ENCODE data around the gene PTN.

PTN gene, protein sequence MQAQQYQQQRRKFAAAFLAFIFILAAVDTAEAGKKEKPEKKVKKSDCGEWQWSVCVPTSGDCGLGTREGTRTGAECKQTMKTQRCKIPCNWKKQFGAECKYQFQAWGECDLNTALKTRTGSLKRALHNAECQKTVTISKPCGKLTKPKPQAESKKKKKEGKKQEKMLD

DNA sequence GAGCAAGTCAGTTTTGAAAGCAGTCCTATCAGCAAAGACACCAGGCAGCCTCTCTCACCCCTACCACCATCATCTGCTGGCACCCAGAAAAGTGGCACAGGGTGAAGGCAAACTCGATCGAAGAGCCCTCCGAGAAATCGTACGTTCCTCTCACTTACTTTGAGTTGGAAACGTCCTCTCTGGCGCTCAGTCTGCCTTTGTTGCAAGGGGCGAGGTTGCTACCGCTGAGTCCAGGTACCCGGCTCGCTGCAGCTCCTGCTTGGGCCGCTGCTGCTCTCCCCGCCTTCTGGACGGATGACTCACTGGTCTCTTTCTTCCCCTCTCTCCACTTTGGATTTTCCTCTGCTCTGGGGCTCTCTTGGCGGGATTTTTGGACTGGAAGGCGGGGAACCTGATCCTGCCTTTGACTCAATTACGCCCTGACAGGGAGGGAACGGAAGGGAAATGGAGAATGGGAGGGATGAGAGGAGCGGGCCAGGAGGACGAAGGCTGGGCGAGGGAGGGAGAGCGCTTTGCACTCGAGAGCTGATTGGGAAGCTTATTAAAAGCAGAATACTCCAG is at the start of gene PTN:
TSS of gene PTN (minus strand) at position 453 of the 561 bp plus-strand sequence. CDS start 88,760 bp downstream, outside the sequence.
- no peak for FAIRE-seq

DNA sequence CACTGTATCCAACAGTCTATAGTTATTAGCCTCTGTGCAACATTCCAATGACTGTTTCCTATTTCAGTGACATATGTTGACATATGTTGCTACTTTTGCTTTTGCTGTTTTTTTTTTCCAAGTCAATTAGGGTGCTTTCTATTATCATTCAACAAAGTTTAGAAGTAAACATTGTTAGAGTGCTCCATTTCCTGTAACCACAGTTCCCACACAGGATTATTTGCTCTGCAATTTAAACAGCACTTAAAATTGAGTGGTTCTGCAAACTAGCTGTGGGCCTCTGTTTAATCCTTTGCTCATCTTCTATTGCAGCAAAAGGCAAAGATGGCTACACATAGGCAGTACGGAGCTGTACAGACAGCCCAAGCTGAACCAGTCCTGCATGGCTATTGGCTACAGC is 46.5 kb upstream of the PTN start:
- no peak for FAIRE-seq

DNA sequence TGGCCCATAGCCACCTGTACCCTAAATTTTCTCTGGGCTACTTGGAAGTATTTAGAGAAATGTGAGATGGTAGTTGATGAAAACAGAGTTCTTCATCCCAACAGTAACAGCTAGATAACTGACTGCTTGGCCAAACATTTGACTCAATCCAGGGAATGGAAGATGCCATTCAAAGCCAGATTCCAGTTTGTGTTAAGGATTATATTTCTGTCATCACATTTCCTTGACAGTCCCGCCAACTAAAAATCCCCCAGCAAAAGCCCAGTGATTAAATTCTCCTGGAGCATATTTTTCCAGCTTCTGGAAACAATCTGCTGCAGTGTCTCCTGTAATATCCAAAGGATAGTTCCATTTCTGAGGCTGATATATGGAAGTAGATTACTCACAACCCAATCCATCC is 45.4 kb upstream of the PTN start:
- no peak for FAIRE-seq

DNA sequence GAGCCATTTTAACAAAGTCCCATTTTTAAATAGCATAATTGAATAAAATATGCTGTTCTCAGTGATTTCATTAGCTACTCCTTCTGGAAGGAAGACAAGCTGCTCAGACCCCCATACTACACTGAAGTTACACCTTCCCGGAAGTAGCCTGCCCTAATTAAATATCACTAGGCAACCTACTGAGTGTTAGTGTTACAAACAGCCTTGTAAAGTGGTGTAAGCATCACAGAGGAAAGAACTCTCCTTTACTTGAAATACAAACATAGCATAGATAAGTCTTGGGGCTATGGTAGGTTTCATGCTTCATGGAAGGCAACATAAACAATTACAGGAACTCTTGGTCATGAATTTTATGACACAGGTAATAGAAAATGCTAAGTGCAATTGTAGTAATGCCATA is 43.4 kb upstream of the PTN start:
- no peak for FAIRE-seq

DNA sequence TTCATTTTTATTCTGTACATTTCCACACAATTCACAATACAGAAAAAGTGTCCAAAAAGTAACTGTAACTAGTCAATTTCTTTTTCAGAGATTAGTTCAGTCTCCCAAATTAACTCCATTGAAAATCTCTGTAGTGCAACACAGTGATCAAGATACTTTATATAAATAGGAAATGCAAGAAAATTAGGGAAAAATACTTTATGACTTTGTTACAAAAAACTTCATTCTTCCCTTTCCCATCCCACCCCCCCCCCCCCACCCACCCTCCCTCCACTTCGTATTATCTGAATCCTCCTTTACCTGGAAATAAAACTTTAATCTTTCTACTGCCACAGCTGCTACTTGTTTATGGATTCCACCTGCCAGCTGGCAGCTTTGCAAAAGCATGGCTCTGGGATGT is 37.5 kb upstream of the PTN start:
- FAIRE-seq, result no peak

DNA sequence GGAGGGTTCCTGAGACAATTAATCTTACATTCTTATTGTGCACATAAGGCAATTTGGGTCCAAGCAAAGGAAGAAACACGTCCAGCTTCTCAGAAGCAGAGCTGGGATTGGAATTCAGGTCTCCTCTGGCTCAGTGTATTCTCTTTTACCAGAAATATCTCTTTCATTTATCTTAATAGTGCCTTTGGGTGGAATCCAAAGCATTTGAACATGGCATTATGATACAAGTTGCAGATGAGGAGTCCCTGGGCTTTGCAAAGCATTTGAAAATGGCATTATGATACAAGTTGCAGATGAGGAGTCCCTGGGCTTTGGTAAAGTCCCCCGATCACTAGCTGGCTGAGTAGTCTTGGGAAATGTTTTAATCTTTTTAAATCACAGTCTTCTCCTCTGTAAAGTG is 30.0 kb upstream of the PTN start:
- FAIRE-seq, result no peak

DNA sequence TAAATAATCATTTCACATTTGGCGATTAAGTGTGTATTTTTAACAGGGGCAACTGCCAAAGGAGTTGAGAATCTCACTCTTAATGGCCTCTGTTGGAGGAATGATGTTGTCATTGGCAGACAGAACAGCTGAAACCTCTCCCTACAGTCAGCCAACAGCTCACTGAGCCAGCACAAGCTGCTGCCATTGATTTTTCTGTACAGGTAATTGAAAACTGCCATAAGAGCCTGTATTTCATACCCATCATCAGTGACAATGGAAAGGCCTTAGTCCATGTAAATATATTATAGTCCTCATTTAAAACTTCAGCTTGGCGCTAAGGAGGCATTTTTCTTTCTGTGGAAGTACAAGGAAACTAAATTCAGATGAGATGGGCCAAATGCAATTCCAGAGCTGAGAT is 28.1 kb upstream of the PTN start:
- no peak for FAIRE-seq

DNA sequence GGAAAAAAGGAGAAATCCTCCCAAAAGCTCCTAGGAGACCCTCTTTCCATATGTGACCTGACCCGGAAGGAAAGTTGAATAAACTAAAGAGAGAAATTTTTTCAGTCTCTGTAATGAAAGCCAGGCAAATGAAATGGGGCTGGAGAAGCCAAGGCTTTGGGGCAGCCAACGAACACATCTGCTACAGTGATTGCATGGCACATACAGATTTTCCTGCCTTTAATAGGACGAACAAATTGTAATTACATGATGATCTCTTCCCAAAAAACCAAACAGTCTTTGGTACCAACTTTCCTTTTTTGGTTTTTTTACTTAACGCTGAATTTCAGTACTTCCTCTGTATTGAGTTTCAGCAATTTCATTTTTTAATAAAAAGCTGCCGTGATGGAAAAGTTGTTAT is 23.5 kb upstream of the PTN start:
- FAIRE-seq, result no peak

DNA sequence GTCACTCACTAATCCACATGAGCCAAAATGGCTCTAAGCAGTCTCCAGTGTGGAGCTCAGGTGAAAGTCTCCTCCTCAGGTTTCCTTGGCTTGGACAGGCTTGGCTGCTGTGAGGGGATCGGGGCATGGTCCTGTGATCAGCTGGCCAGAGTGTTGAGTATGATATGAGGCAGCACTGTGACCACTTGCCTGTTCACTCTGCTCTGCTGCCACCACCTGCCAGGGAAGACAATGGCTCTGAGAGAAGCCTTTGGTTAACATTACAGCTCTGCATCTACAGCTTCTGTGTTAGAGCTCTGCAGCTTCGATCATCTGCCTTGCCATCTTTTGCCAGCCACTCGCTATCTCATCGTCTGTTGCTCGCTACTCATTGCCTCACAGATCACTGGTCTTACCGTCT is 20.1 kb upstream of the PTN start:
- no peak for FAIRE-seq

DNA sequence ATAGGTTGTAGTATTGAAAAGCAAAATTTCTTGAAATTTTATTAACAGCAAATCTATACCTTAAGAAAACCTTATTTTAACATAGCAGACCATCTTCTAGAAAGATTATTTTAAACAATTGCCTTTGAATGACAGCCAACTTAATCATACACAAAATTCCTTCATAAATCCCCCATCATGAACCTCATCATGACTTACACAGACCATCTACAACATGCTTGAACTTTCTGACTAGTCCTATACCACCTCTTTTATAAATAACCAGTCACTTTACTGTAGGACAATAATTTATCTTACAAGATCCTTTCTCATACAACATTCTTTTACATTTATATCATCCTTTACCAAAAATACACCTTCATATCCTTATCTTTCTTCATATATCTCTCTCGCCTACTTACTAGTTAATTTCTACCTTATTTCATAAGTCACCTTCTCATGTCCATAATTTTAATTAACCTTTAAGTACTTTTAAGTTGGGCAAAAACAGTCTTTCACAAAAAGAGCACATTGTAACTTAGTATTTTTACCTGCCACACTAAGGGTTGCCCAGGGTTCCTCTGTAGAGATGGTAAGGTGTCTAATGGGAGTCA is 16.6 kb upstream of the PTN start:
- FAIRE-seq, result no peak

DNA sequence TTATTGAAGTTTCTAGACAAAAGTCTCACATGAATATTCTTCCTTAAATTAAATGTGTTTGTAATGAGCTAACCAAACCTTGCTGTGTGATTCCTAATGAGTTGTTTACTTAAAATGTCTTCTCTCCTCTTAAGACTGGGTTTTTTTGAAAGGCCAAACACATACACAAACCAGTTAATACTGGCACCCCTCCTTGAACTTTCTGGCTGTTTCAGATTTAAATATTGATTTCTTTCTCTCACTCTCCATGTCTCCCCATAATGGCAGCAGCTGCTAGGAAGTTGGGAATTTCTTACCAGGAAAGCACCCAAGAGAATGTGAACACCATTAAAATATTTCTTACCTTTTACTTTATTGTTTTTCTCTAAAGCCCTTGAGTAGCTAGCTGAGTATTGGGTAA is 11.4 kb upstream of the PTN start:
- no peak for FAIRE-seq

DNA sequence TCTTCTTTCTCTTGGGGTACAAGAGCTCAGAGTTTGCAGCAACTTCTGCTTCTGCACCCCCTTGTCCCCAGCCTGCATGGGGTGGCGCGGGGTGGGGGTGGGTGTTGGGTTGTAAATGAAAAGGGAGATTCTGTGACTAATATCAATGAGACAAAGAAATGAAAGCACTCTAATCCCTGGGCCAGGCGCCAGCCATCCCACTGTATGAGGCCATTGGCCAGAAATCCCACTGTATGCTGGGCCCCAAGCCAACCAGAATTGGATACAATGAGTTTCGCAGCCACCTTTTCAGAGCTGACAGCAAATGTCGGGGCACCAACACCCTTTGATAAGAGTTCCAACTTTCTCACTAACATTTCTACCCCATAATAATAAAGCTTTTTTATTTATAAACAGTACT is 10.9 kb upstream of the PTN start:
- FAIRE-seq, result no peak

DNA sequence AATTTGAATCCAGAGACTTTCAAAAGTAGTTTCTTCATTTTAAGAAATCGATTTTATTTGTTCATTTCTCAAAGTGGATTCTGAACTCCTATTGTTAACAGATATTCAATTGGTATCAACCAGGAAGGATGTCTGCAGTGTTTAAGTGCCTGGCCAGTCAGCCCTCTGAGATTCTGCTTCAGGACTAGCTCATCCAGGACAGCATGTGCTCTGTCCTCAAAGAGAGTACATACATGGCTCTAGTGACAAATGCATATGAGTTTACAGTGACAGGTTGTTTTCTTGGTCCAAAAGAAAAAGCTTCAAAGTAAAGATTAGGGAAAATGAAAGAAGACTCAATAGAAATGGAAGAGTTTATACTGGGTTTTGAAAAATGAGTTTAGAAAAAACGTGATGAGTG is 8.4 kb upstream of the PTN start:
- no peak for FAIRE-seq

DNA sequence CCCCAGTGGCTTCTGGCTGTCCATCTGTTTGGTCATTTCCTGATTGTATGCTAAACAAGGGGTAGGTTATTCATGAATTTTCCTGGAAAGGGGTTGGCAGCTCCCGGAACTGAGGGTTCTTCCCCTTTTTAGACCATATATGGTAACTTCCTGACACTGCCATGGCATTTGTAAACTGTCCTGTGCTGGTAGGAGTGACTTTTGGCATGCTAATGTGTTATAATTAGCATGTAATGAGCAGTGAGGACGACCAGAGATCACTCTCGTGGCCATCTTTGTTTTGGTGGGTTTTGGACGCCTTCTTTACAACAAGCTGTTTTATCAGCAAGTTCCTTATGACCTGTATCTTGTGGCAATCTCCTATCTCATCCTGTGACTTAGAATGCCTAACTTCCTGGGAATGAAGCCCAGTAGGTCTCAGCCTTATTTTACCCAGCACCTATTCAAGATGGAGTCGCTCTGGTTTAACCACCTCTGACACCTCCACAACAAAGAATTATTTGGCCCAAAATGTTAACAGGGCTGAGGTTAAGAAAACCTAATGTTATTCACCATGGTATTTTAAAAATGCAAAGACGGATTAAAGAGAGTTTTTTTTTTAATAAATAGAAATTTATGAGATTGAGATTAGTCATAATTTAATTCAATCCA is 2.4 kb upstream of the PTN start:
- FAIRE-seq, result no peak

DNA sequence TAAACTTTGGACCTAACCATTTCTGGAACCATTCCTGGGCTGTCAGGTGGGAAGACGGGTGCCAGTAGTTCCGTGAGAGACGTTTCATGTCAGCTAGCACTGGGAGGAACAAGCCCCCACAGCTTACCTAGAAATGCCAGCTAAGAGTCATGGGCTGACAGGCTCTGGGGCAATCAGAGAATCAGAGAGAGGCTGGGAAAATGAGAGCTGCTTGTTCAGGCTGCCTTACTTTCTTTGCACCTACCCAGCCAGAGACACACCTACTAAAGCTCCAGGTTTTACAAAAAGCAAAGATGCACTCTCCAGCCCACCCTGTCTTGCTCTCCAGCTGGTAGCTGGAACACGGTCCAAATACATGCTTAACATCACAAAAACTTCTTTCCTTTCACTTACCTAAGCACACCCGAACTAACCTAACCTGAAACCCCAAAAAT is 688 bp downstream of the PTN start:
- no peak for FAIRE-seq

DNA sequence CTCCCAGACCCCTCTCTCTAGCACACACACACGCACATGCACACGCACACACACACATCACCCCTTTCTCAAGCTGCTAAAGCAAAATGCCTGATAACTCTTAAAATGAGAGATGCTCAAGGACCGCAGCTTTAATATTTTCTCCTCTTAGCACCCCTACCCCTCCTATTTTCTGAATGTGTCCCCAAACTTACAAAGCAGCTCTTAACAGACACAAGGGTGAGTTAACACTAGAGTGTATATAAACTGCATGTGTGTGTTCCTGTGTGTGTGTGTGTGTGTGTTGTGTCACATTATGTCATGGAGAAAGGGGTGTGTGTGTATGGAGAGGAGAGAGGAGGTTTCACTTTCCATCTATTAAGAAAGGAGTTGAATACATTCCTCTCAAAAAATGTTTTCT is 1.3 kb downstream of the PTN start:
- FAIRE-seq, result no peak

DNA sequence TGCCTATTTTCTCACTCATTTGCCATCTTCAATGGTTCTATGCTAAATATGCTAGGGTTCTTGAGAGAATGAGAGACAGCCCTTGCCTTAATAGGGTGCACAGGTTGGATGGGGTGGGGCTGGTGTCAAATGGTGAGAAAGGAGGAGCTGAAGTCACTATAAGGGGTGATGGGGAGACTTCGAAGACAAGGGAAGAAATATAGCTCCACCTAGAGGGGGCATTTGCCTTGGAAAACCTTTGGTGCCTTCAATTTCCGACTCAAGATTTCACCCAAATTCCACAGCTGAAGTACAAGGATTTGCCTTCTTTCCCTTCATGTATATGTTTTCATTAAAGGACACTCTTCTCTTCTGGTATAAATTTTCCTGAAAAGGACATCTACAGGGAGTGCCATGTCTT is 5.6 kb downstream of the PTN start:
- FAIRE-seq, result no peak

DNA sequence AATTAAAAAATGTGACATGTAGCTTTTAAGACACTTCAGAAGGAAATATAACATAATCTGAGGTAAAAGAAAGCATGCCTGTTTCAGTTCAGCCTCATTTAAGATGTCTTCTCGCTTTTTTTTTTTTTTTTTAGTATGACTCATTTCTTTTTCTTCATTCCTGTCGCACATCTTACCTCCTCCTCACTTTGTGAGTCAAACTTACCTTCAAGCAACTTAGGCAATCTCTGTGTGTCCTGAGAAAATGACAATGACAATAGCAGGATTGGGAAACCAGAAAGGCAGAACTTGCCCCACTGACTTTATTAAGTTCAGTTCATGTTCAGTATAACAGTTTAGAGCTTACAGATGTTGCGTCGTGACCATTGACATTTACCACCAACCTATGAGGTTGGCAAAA is 7.7 kb downstream of the PTN start:
- FAIRE-seq, result no peak

DNA sequence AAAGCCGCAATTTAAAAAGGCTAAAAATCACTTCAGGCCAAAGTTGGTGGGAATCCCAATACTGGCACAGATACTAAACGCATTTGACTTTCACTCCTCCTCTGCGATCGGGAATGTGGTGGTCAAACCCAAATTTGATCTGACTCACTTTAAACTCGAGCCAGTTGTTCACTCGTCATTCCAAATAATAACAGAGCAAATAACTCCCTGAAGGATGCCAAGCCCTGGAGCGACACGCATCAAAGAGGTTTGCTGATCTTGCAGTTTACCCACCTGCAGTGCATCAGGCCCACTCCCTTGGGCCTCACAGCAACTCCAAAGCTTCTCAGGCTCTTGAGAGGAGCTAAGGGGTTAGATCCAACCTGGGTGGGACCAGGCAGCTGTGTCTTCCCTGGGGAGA is 12.2 kb downstream of the PTN start:
- no peak for FAIRE-seq

DNA sequence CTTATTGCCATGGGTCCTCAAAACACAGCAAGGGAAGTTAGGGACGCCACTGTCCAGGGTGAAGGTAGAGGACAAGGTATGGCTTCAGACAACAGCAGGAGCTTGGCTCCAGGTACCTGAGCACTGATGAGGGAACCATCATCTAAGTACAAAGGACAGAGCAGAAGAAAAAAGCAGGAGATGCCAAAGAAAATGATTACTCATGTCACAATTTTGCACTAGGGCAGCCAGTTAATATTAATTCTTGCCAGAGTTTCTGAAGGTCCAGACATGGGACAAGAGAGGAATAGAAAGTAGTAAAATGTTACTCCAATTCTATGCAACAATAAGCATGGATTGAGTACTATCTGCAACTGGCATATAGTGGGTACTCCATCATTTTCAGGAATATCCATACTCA is 14.1 kb downstream of the PTN start:
- FAIRE-seq, result no peak

DNA sequence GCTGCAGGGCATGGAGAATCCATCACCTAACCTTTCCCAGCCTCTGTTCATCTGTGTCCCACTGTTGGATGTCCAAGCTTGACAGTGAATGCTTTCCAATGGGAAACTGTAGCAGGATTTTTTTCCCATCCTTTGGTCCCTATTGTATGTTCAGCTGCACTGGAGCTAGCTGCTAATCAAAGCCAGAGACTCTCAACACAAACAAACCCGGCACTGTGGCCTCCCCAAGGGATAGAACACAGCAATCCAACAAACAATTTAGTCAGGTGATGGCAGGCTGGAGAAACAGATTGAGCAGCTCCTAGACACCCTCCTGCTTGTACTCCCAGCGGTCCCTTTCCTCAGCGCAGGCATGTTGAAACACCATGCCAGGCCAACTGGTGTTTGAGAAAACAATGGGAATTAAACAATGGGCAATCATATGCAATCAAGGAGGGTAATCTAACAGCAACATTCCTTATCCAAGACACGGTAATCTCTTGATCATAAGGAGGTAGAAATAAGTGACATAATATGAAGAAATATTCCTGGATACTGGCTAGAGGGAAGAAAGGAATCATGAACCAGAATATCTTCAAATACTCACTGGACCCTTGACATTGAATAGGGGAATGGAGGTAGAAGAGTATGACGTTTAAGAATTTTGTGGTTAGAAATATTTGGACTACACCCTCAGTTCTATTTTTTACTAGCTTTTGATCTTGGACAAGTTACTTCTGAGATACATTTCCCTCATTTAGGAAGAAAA is 15.0 kb downstream of the PTN start:
- FAIRE-seq, result no peak

DNA sequence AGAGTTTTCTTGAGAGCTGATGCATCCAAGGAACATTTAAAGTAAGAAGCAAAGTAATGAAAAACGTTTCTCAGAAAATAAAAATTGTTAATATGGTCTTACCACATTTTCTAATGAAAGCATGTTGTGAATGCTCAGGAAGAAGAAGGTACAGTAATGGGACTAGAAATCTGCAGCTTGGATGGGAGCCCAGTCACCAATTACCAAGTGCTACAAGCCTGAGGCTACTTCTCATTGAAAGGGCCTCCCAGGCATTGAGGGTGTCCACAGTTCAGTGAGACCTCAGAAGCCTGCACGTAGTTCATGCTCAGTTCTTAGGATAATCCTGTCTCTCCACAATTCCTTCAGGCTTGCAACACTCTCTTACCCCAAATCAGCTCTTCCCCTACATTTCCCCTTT is 17.6 kb downstream of the PTN start:
- FAIRE-seq, result no peak

DNA sequence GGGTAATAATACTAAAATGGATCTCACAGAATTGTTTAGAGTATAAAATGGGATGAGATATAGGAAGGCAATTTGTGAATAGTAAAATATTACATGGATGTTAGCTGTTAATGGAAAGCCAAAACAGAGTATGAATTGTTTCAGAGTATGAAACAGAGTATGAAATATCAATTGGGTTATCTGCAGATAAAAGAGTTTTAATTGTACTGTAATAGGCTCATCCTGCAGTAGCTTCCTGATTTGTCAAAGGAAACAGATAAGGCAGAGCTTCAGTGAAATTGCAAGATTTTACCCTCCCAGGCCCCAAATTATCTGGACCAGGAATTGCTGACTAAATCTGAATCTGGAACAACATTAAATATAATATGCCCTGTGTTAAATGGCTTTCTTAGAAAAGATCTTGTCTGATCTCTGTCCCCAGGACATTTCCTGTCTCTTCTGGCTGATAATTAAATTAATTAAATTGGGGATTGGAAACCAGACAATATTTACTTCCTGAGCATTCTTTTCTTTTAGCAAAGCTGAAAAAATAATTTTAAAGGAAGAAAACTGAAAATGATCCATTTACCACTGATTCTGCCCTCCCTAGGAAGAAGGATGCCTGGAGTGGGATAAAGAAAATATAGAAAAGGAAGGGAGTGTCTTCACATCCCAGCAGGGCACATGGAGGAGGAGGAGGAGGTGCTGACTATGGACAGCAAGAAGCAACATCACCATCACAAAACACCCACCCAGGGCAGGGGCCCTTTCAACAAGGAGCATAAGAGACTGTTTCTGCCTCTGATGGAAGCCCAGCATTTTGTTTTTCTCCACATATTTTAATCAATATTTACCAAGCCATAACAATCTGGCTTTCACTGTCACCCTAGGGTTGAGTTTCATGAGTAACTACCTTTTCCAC is 18.5 kb downstream of the PTN start:
- no peak for FAIRE-seq

All from colon (tissue), 2 donors.